Measurements from ENCODE around the gene KRTAP12-4.

- TF ChIP-seq TCF12 (IDR thresholded peaks at IDR 0.05; ENCODE audit: low read depth), result no peak
- TF ChIP-seq YY1 (IDR thresholded peaks at IDR 0.05; ENCODE audit: low read depth), result no peak
- TF ChIP-seq TEAD4 (IDR thresholded peaks at IDR 0.05), result no peak
- no peak for TF ChIP-seq REST (IDR thresholded peaks at IDR 0.05; ENCODE audit: low read depth)
- no peak for TF ChIP-seq TAF1 (IDR thresholded peaks at IDR 0.05; ENCODE audit: low read depth)
- TF ChIP-seq MAX (IDR thresholded peaks at IDR 0.05), result no peak
- no peak for TF ChIP-seq EGR1 (IDR thresholded peaks at IDR 0.05)
- TF ChIP-seq CREB1 (IDR thresholded peaks at IDR 0.05; ENCODE audit: low read depth), result no peak
- no peak for TF ChIP-seq FOXM1 (IDR thresholded peaks at IDR 0.05; ENCODE audit: borderline replicate concordance, low read depth)
- TF ChIP-seq NFIC (IDR thresholded peaks at IDR 0.05), result no peak
- TF ChIP-seq EP300 (IDR thresholded peaks at IDR 0.05; ENCODE audit: borderline replicate concordance), result no peak
- TF ChIP-seq RAD21 (IDR thresholded peaks at IDR 0.05; ENCODE audit: low read depth), result no peak
- TF ChIP-seq CEBPB (IDR thresholded peaks at IDR 0.05), result no peak
Observed at GRCh38 chr21:44654576-44655175, at the start of gene KRTAP12-4.
